Measurements from ENCODE around the gene FGFR1OP2. TPM values are rescaled to one million over a fixed set of nuclear protein-coding genes. Genes with fewer than 3 reads are reported as not detected.

FGFR1OP2 gene
- total RNA-seq, 1 experiment from 2014 or later = 45.7 TPM

- Histone ChIP-seq H3F3A (ENCODE audit: insufficient read depth, low read depth) (no peaks in the 10 kb centered on the region), H3K4me2 (no peak overlapping the region), H3K4me1 (replicated peaks; ENCODE audit: insufficient read depth) (no peaks in the 10 kb centered on the region), H3K9me3 (ENCODE audit: insufficient read depth, low read depth) (no peaks in the 10 kb centered on the region), H3K27ac (no peak overlapping the region), H4K20me1 (ENCODE audit: insufficient read depth) (no peaks in the 10 kb centered on the region), H3K9me2 (ENCODE audit: insufficient read depth) (no peaks in the 10 kb centered on the region), H3K27me3 (ENCODE audit: insufficient read depth, low read depth) (no peaks in the 10 kb centered on the region), H3K4me3 (no peak overlapping the region), H3K36me3 (ENCODE audit: low read depth) (no peaks in the 10 kb centered on the region), H2AFZ (no peak overlapping the region), H3K79me2 (ENCODE audit: low read depth) (no peaks in the 10 kb centered on the region)
- no peak for DNase-seq
- TF ChIP-seq EZH2 (IDR thresholded peaks at IDR 0.05; ENCODE audit: low read depth) = no peak
- TF ChIP-seq CTCF (conservative IDR thresholded peaks at IDR 0.05) = no peak
- CTCF ChIA-PET = interaction anchor here (0.6 to 0.7 kb wide), 2 partner anchors 101 to 178 kb away, joined by 3 to 8 read pairs; no protein-coding TSS in a partner anchor
- intact Hi-C loops (cut with micrococcal nuclease; ENCODE audit: unreplicated experiment) = no loop called here
- POLR2A ChIA-PET (ENCODE audit: unreplicated experiment) = no interaction called here
- no TSS peak for BruUV-seq (replicated peaks)
Observed at GRCh38 chr12:26978801-26979200, 40.5 kb downstream of the FGFR1OP2 start.

- no peak for DNase-seq
- no TSS peak for BruUV-seq (replicated peaks)
- CTCF ChIA-PET = no interaction called here
Observed at GRCh38 chr12:26979733-26980132, 41.5 kb downstream of the FGFR1OP2 start.

GRCh38 chr12:26982866-26983265, 44.6 kb downstream of the FGFR1OP2 start:
- POLR2A ChIA-PET (ENCODE audit: unreplicated experiment) = no interaction called here
- no TSS peak for BruUV-seq (replicated peaks)
- Histone ChIP-seq H3K4me1 (replicated peaks; ENCODE audit: insufficient read depth) (no peaks in the 10 kb centered on the region), H2AFZ (no peak overlapping the region), H3K4me3 (no peak overlapping the region), H3K9me3 (ENCODE audit: insufficient read depth, low read depth) (no peaks in the 10 kb centered on the region), H3K27ac (no peak overlapping the region), H3K27me3 (ENCODE audit: insufficient read depth, low read depth) (no peaks in the 10 kb centered on the region), H3K9me2 (ENCODE audit: insufficient read depth) (no peaks in the 10 kb centered on the region), H3F3A (ENCODE audit: insufficient read depth, low read depth) (no peaks in the 10 kb centered on the region), H3K4me2 (no peak overlapping the region), H4K20me1 (ENCODE audit: insufficient read depth) (no peaks in the 10 kb centered on the region), H3K36me3 (ENCODE audit: low read depth) (no peaks in the 10 kb centered on the region), H3K79me2 (ENCODE audit: low read depth) (no peaks in the 10 kb centered on the region)
- no peak for DNase-seq
- intact Hi-C loops (cut with micrococcal nuclease; ENCODE audit: unreplicated experiment) = no loop called here
- CTCF ChIA-PET = no interaction called here
- TF ChIP-seq EZH2 (IDR thresholded peaks at IDR 0.05; ENCODE audit: low read depth) = no peak
- TF ChIP-seq CTCF (conservative IDR thresholded peaks at IDR 0.05) = no peak

More at GRCh38 chr12:26979733-26980132, 41.5 kb downstream of the FGFR1OP2 start:
- no peaks in the 10 kb centered on the region for H3K4me1 ChIP-seq (replicated peaks; ENCODE audit: insufficient read depth)
- H4K20me1 ChIP-seq (ENCODE audit: insufficient read depth) = no peaks in the 10 kb centered on the region
- no peak overlapping the region for H3K4me3 ChIP-seq
- H3K9me2 ChIP-seq (ENCODE audit: insufficient read depth) = no peaks in the 10 kb centered on the region
- intact Hi-C loops (cut with micrococcal nuclease; ENCODE audit: unreplicated experiment) = no loop called here
- no peaks in the 10 kb centered on the region for H3K9me3 ChIP-seq (ENCODE audit: insufficient read depth, low read depth)
- no peaks in the 10 kb centered on the region for H3K36me3 ChIP-seq (ENCODE audit: low read depth)
- H2AFZ ChIP-seq = no peak overlapping the region
- no peaks in the 10 kb centered on the region for H3K27me3 ChIP-seq (ENCODE audit: insufficient read depth, low read depth)
- H3F3A ChIP-seq (ENCODE audit: insufficient read depth, low read depth) = no peaks in the 10 kb centered on the region
- H3K27ac ChIP-seq = no peak overlapping the region
- H3K4me2 ChIP-seq = no peak overlapping the region
- TF ChIP-seq EZH2 (IDR thresholded peaks at IDR 0.05; ENCODE audit: low read depth) = no peak
- no peak for TF ChIP-seq CTCF (conservative IDR thresholded peaks at IDR 0.05)
- POLR2A ChIA-PET (ENCODE audit: unreplicated experiment) = no interaction called here
- no peaks in the 10 kb centered on the region for H3K79me2 ChIP-seq (ENCODE audit: low read depth)

All from PC-9 (cell line).